Measurements from ENCODE around the gene ZNF675. TPM values are rescaled to one million over a fixed set of nuclear protein-coding genes. Genes with fewer than 3 reads are reported as not detected.
"Not testable (repeated sequence)": the region's sequence is repeated elsewhere in the genome, so short reads cannot be mapped to it uniquely, and the experiment has no call there.

The ZNF675 gene
- total and polyA plus RNA-seq, 9 of the 15 experiments (the other 6 are each of a cell fraction or from before 2014, with no cell fraction given): 12.9 to 26.5 (median 17.2) TPM

- H3K4me1 ChIP-seq (replicated peaks in 1 of 2; ENCODE audit: control insufficient read depth in 2 of 2, insufficient read depth in 2 of 2, low read length in 2 of 2); H3K79me2 ChIP-seq (ENCODE audit: control insufficient read depth, insufficient read depth, low read length); in situ Hi-C loops (cut with MboI); H3K4me3 ChIP-seq; intact Hi-C loops (cut with micrococcal nuclease); H3K9me3 ChIP-seq (replicated peaks; ENCODE audit: control insufficient read depth, insufficient read depth, low read depth, low read length); H3K9me1 ChIP-seq (ENCODE audit: control insufficient read depth, insufficient read depth, low read length); H3K27me3 ChIP-seq (ENCODE audit: control insufficient read depth in 2 of 2, insufficient read depth in 2 of 2, low read length in 2 of 2); H2AFZ ChIP-seq (ENCODE audit: low read depth, low read length); FAIRE-seq; ATAC-seq; CTCF ChIA-PET (ENCODE audit: low intra/inter-chr PET ratio); H3K4me2 ChIP-seq (ENCODE audit: insufficient read depth, low read length); H4K20me1 ChIP-seq (replicated peaks; ENCODE audit: control insufficient read depth, insufficient read depth, low read length); DNase-seq (ENCODE audit: extremely low read depth in 1 of 4, low spot score in 3 of 4); BruUV-seq (replicated peaks); POLR2A ChIA-PET; H3K36me3 ChIP-seq (ENCODE audit: control insufficient read depth, insufficient read depth, low read length); H3K9ac ChIP-seq (ENCODE audit: insufficient read depth in 1 of 2, low read depth in 2 of 2, low read length in 2 of 2); H3K27ac ChIP-seq (ENCODE audit: extremely low read depth, low read depth, low read length): not testable (repeated sequence)
- WGBS (ENCODE audit: insufficient coverage, low coverage, missing lambda C conversion rate): 19% methylated on average over 7 of the region's 9 CpGs
Observed at GRCh38 chr19:23692937-23693336, 5.9 kb upstream of the ZNF675 start.

GRCh38 chr19:23673132-23673531, 13.9 kb downstream of the ZNF675 start:
- intact Hi-C loops (cut with micrococcal nuclease) (no loop called here), in situ Hi-C loops (cut with MboI) (no loop called here)
- DNase-seq (ENCODE audit: extremely low read depth in 1 of 4, low spot score in 3 of 4) (no peak), ATAC-seq (no peak), FAIRE-seq (no peak)
- POLR2A ChIA-PET: no interaction called here
- Histone ChIP-seq H3K9me1 (ENCODE audit: control insufficient read depth, insufficient read depth, low read length) (no peaks in the 10 kb centered on the region), H3K79me2 (ENCODE audit: control insufficient read depth, insufficient read depth, low read length) (peaks cover 85% of the 10 kb centered on the region), H3K9me3 (replicated peaks; ENCODE audit: control insufficient read depth, insufficient read depth, low read depth, low read length) (0 out of 2 replicates have a peak, but pooled peaks cover 1% of the 10 kb centered on the region), H3K4me2 (ENCODE audit: insufficient read depth, low read length) (no peak overlapping the region), H3K27me3 (ENCODE audit: control insufficient read depth in 2 of 2, insufficient read depth in 2 of 2, low read length in 2 of 2) (no peaks in the 10 kb centered on the region), H3K27ac (ENCODE audit: extremely low read depth, low read depth, low read length) (no peak overlapping the region), H3K4me1 (replicated peaks in 1 of 2; ENCODE audit: control insufficient read depth in 2 of 2, insufficient read depth in 2 of 2, low read length in 2 of 2) (no peaks in the 10 kb centered on the region), H3K36me3 (ENCODE audit: control insufficient read depth, insufficient read depth, low read length) (peaks cover 22% of the 10 kb centered on the region; the same call in 2 of the 3 replicates), H2AFZ (ENCODE audit: low read depth, low read length) (no peak overlapping the region), H4K20me1 (replicated peaks; ENCODE audit: control insufficient read depth, insufficient read depth, low read length) (no peaks in the 10 kb centered on the region), H3K9ac (ENCODE audit: insufficient read depth in 1 of 2, low read depth in 2 of 2, low read length in 2 of 2) (no peak overlapping the region), H3K4me3 (no peak overlapping the region)
- no TSS peak for BruUV-seq (replicated peaks)
- WGBS (ENCODE audit: insufficient coverage, low coverage, missing lambda C conversion rate): 100% methylated on average over 2 of the region's 2 CpGs
- CTCF ChIA-PET (ENCODE audit: low intra/inter-chr PET ratio): no interaction called here
- TF ChIP-seq KAT2B (IDR thresholded peaks at IDR 0.05; ENCODE audit: low read depth, low read length) (no peak), ZBTB34 (CRISPR knock-in tag; IDR thresholded peaks at IDR 0.05) (no peak), TEAD1 (CRISPR knock-in tag; IDR thresholded peaks at IDR 0.05) (no peak), TFAP4 (CRISPR knock-in tag; IDR thresholded peaks at IDR 0.05; ENCODE audit: borderline replicate concordance) (no peak), ETS2 (tag; IDR thresholded peaks at IDR 0.05; ENCODE audit: borderline replicate concordance, poor library complexity, severe bottlenecking) (no peak), ZNF609 (CRISPR knock-in tag; IDR thresholded peaks at IDR 0.05; ENCODE audit: borderline replicate concordance) (no peak), SUPT5H (IDR thresholded peaks at IDR 0.05) (no peak), CHCHD3 (CRISPR knock-in tag; IDR thresholded peaks at IDR 0.05) (no peak), HNRNPL (IDR thresholded peaks at IDR 0.05; ENCODE audit: low read depth, low read length) (no peak)
